ENCODE measurements around the gene LAP3. TPM values are rescaled to one million over a fixed set of nuclear protein-coding genes. Genes with fewer than 3 reads are reported as not detected.
A peak's percentile ranks its signal among the peaks of the same experiment; 100 is the strongest.

Gene LAP3
- polyA plus RNA-seq, 1 experiment = 63.3 TPM

DNA sequence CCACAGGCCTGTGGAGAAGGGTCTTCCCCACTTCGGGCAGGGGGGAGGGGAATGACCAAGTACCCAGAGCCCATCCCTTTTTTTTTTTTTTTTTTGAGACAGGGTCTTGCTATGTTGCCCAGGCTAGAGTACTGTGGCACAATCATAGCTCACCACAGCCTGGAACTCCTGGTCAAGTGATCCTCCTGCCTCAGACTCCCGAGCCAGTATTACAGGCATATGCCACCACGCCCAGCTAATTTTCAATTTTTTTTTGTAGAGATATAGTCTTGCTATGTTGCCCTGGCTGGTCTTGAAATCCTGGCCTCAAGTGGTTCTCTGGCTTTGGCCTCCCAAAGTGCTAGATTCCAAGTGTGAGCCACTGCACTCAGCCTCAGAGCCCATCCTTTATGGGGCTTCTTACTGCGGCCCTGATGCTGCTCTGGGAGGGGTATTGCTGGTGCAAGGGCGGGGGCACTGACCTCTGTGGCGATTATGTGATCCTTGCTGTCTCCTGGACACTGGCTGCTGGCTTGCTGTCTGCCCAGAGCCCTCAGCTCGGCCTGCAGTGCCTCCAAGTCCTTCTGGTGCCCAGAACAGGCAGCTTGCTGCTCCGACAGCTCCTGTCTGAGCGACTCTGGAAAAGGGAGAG, 70.3 kb downstream of the LAP3 start:
- ChIA-PET POLR2A (no interaction called here), CTCF (interaction anchor here (0.6 kb wide), 1 partner anchor 45 kb away, joined by 11 read pairs; no protein-coding TSS in a partner anchor)
- TF ChIP-seq, protein P1, sequence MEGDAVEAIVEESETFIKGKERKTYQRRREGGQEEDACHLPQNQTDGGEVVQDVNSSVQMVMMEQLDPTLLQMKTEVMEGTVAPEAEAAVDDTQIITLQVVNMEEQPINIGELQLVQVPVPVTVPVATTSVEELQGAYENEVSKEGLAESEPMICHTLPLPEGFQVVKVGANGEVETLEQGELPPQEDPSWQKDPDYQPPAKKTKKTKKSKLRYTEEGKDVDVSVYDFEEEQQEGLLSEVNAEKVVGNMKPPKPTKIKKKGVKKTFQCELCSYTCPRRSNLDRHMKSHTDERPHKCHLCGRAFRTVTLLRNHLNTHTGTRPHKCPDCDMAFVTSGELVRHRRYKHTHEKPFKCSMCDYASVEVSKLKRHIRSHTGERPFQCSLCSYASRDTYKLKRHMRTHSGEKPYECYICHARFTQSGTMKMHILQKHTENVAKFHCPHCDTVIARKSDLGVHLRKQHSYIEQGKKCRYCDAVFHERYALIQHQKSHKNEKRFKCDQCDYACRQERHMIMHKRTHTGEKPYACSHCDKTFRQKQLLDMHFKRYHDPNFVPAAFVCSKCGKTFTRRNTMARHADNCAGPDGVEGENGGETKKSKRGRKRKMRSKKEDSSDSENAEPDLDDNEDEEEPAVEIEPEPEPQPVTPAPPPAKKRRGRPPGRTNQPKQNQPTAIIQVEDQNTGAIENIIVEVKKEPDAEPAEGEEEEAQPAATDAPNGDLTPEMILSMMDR (IDR thresholded peaks at IDR 0.05; ENCODE audit: low read depth, low read length) = no peak
- H3K27me3 ChIP-seq (ENCODE audit: control insufficient read depth, insufficient read depth, low read length) = no peaks in the 10 kb centered on the region
- no peak overlapping the region for H3K4me3 ChIP-seq (ENCODE audit: low read depth, low read length)
- no peak for DNase-seq (ENCODE audit: low read depth, low spot score)
- H3K9me3 ChIP-seq (ENCODE audit: control insufficient read depth, insufficient read depth, low read length) = peaks cover 13% of the 10 kb centered on the region
- H3K27ac ChIP-seq (ENCODE audit: low read depth, low read length) = no peak overlapping the region

DNA sequence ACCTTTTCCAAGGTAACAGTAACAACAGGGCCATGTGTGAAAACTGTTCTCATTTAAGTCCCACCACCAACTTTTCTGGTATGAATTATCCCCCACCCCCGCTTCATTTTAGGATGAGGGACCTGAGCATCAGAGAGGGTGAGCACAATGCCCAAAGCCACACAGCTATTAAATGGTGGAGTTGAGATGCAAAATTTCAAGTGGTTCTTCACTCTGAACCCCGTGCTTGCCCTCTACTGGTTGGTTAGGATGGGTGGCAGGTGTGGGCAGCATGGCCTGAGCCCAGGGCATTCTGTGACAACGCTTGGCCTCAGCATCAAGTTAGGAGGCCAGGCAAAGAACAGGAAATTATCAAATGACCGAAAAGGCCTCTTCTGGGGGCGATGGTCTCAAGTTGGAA, 70.9 kb downstream of the LAP3 start:
- POLR2A ChIA-PET = no interaction called here
- Histone ChIP-seq H3K27ac (ENCODE audit: low read depth, low read length) (no peak overlapping the region), H3K4me3 (ENCODE audit: low read depth, low read length) (no peak overlapping the region), H3K27me3 (ENCODE audit: control insufficient read depth, insufficient read depth, low read length) (no peaks in the 10 kb centered on the region), H3K9me3 (ENCODE audit: control insufficient read depth, insufficient read depth, low read length) (peaks cover 9% of the 10 kb centered on the region)
- CTCF ChIA-PET = no interaction called here
- DNase-seq (ENCODE audit: low read depth, low spot score) = no peak
- TF ChIP-seq, protein P1 (IDR thresholded peaks at IDR 0.05; ENCODE audit: low read depth, low read length) = peak; percentile 19; the same call in 1 of the 2 replicates

DNA sequence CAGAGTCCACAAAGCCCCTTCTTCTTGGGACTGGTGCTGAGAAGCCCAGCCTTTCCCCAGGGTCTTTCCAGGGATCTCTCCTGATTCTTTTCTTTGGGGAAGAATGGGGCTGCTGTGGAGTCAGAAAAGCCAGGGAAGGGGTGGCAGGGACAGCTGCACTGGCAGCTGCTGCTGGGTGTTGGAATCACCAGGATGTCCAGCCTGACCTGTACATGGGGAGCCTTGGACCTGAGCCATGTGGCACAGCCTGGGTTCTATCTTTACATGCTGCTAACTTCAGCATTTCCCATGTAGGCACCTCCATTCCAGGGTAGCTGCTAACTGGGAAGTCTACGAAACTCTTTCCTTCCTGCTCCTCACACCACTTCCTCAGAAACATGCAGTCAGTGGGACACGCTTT, 73.4 kb downstream of the LAP3 start:
- TF ChIP-seq, protein P1 (IDR thresholded peaks at IDR 0.05; ENCODE audit: low read depth, low read length) = no peak
- Histone ChIP-seq H3K9me3 (ENCODE audit: control insufficient read depth, insufficient read depth, low read length) (no peaks in the 10 kb centered on the region), H3K27ac (ENCODE audit: low read depth, low read length) (no peak overlapping the region), H3K27me3 (ENCODE audit: control insufficient read depth, insufficient read depth, low read length) (no peaks in the 10 kb centered on the region), H3K4me3 (ENCODE audit: low read depth, low read length) (no peak overlapping the region)
- DNase-seq (ENCODE audit: low read depth, low spot score) = no peak
- CTCF ChIA-PET = no interaction called here
- POLR2A ChIA-PET = no interaction called here

DNA sequence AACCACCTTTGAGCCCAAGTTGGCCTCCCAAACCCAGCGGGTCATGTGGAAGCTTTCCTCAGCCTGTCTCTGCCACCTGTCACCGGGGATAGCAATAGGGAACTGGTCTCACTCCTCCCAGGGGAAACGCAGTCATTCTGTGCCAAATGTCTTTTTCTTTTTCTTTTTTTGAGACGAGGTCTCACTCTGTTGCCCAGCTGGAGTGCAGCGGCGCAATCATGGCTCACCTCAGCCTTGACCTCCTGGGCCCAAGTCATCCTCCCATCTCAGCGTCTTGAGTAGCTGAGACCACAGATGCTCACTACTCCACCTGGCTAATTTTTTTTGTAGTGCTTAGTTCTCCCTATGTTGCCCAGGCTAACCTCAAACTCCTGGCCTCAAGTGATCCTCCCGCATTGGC, 77.7 kb downstream of the LAP3 start:
- no peak overlapping the region for H3K4me3 ChIP-seq (ENCODE audit: low read depth, low read length)
- no peaks in the 10 kb centered on the region for H3K9me3 ChIP-seq (ENCODE audit: control insufficient read depth, insufficient read depth, low read length)
- H3K27ac ChIP-seq (ENCODE audit: low read depth, low read length) = no peak overlapping the region
- no peak for DNase-seq (ENCODE audit: low read depth, low spot score)
- peaks cover 4% of the 10 kb centered on the region for H3K27me3 ChIP-seq (ENCODE audit: control insufficient read depth, insufficient read depth, low read length)
- TF ChIP-seq, protein P1 (IDR thresholded peaks at IDR 0.05; ENCODE audit: low read depth, low read length) = no peak
- ChIA-PET POLR2A (no interaction called here), CTCF (no interaction called here)

DNA sequence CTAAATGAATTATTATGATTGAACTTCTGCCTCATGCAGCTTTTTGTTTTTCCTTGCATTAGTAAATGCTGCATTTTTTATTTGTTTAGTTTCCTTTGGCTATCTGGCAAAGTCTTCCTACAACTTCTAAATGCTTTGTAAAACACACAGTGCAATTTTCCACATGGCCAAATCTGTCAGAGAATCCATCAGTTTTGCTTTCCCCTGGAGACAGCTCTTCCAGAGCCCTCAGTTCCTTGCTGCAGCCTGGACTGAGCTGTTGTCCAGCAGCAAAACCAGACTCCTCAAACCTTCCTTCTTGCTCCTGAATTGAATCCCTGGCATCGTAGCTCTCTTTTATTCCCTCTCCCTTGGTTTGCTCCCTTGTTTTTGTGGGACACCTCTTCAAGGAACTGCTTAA, 80.1 kb downstream of the LAP3 start:
- peaks cover 4% of the 10 kb centered on the region for H3K27me3 ChIP-seq (ENCODE audit: control insufficient read depth, insufficient read depth, low read length)
- TF ChIP-seq, protein P1 (IDR thresholded peaks at IDR 0.05; ENCODE audit: low read depth, low read length) = no peak
- ChIA-PET CTCF (interaction anchor here (1.1 to 1.3 kb wide), 2 partner anchors 21 to 936 kb away, joined by 4 read pairs; no protein-coding TSS in a partner anchor), POLR2A (no interaction called here)
- H3K9me3 ChIP-seq (ENCODE audit: control insufficient read depth, insufficient read depth, low read length) = no peaks in the 10 kb centered on the region
- DNase-seq (ENCODE audit: low read depth, low spot score) = no peak
- H3K4me3 ChIP-seq (ENCODE audit: low read depth, low read length) = no peak overlapping the region
- no peak overlapping the region for H3K27ac ChIP-seq (ENCODE audit: low read depth, low read length)

Other genes with a start within 250 kb of the LAP3 start
- gene QDPR, start 65.1 kb upstream of the LAP3 start, polyA plus RNA-seq (2011; rRNA removed) = 31.4 and 36.4 TPM in 2 replicates
- not detected in 2 replicates for gene CLRN2, start 62.0 kb upstream of the LAP3 start, polyA plus RNA-seq (2011; rRNA removed)
- 30.6 and 48.6 TPM in 2 replicates for gene MED28, start 37.4 kb downstream of the LAP3 start, polyA plus RNA-seq (2011; rRNA removed)
- 0.07 and 0.09 TPM in 2 replicates for gene FAM184B, start 204.4 kb downstream of the LAP3 start, polyA plus RNA-seq (2011; rRNA removed)
- 19.8 and 22.2 TPM in 2 replicates for gene DCAF16, start 233.6 kb downstream of the LAP3 start, polyA plus RNA-seq (2011; rRNA removed)
- 5.3 and 9.1 TPM in 2 replicates for gene NCAPG, start 233.8 kb downstream of the LAP3 start, polyA plus RNA-seq (2011; rRNA removed)